Kasumi-1 (cell line): ENCODE data around the gene REPIN1.
"Not testable (repeated sequence)": the region's sequence is repeated elsewhere in the genome, so short reads cannot be mapped to it uniquely, and the experiment has no call there.

Experiments
- DNase-seq, 2 experiments: peaks; one replicate each; lab custom pipeline; 2025; lab: John Stamatoyannopoulos, UW

REPIN1 gene

DNA sequence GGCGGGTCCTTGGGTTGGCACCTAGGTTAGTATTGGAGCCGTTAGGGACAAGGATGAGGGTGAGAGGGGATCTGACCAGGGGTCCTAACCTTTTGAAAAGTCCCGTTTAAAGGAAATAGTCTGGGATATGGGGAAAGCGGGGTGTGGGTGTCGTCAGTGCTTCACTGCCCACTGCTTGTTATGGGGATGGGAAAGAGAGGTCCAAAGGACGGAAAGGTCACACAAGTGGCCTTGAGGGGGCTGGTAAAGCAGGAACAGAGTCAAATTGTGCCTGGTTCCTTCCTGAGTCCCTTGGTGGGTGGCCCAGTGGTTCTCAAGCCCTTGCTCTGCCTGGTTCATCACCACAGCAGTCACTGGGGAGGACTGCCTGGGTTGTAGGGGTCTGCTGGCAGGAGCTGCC, 7.9 kb downstream of the REPIN1 start:
- no peak for DNase-seq

- DNase-seq: peak in 1 of 2 experiments; percentile 19
These were observed 8.6 kb downstream of the REPIN1 start for GRCh38 chr7:150377196-150377595.

- no peak for DNase-seq
These were observed 9.0 kb downstream of the REPIN1 start for GRCh38 chr7:150377635-150378034.

DNA sequence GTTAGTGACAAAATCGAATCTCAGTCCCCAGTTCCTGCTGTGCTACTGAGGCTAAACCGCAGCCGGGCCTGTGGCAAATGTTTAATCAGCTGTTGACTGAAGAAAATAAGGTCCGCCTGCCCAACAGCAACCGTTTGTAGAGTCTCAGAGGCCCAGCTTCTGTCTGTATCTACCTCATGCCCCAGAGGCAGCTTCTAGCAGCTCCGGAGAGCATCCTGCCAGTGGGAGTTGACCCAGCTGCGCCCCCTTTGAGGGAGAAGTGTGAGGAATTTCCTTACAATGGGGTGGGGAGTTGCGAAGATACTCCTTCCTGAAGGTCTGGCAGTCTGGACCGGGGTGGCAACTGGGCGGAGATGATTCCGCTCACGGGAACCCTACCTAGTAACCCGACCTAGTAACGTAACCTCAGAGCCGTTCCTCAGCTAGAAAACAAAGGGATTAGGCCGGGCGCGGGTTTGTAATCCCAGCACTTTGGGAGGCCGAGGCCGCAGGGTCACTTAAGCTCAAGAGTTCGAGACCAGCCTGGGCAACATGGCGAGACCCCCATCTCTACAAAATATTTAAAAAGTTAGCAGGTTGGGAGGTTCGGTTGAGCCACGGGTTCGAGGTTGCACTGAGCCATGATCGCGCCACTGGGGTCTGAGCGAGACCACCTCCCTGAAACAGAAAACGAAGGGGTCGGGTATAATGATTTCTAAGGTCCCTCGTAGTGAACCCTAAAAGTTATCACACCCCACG, 9.7 kb downstream of the REPIN1 start:
- peak; percentile 64 to 78 for DNase-seq

DNA sequence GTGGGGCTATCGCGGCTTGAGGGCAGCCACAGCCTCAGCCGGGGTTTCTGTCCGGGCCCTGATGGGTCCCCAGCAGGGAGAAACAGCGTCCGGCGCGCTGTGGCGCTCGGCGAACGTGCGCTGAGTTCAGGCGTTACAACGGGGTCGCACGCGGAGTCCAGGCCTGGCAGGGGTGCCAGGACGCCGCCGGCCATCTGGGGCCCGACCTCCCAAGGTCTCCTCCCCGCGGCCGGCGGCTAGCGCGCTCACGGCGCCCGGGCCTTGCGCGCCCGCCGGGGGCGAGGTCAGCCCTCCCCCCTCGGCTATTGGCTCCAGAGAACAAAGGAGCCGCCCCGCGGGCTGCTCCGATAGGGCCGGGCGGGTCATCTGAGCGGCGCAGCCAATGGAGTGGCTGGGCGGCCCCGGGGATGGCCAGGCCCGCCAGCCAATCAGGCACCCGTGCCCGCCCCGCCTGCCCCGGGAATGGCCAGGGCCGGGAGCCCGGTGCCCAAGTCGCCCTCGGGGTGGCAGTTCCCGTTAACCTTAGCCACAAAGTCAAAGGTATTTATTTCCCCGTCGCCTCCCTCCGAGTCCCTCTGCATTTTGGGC, 10.3 kb downstream of the REPIN1 start, which contains the start of gene ZNF775:
Gene ZNF775, plus strand, starts transcription at position 478 of the 588 bp plus-strand sequence. CDS start 9,141 bp downstream, outside the sequence.
- peak; percentile 91 to 93 for DNase-seq

- peak; percentile 47 to 55 for DNase-seq
These were observed 11.1 kb downstream of the REPIN1 start for GRCh38 chr7:150379441-150380379.

- DNase-seq: no peak
These were observed 11.8 kb downstream of the REPIN1 start for GRCh38 chr7:150380463-150380862.

- DNase-seq: no peak
These were observed 12.5 kb downstream of the REPIN1 start for GRCh38 chr7:150381096-150381495.

GRCh38 chr7:150381785-150382122, 13.1 kb downstream of the REPIN1 start:
- no peak for DNase-seq

DNA sequence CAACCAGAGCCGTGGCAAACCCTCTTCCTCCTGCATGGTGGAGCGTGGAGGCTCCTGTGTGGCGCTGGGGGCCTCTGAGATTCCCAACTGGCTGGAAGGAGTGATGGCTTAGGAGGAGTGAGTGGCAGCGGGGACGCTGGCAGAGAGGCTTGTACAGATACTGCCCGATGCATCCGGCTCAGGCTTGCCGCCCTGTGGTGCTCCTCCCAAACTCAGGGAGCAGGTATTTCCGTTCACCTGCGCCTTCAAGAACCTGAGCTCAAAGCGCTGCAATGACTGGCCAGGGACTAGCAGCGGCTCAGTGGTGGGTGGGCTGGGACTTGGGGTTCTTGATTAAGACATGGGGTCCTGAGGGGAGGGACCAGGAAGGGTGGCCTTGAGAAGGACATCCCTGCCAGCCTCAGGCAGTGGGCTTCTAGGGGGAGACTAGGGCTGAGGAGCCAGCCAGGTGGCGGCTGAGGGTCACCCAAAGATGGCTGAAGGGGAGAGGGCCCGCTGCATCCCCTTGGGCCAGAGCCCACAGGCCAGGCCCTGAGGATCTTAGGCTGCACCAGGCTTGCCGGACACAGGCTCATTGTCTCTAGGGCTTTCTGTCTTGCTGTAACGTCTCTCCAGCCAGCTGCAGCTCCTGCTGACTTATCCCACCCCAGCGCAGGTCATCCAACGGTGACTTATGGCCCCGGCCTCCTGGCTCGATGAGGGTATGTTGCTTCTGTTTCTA, 13.7 kb downstream of the REPIN1 start:
- no peak for DNase-seq

DNA sequence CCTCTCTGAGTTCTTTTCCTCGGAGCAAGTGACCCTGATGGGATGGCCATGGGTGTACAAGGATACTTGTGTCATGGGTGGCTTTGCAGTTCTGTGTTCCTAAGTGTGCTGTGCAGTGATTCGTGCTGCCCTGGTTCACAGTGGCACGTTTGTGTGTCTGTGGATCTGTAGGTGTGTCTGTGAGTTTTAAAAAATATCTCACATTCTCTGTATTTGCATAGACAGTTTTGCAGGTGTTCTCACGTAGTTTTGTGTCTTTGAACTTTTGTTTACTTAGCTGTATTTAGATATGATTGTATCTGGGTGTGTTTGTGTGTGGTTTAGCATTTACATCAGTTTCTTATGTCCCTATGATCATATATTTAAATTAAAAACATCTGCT, 14.2 kb downstream of the REPIN1 start:
- no peak for DNase-seq

DNA sequence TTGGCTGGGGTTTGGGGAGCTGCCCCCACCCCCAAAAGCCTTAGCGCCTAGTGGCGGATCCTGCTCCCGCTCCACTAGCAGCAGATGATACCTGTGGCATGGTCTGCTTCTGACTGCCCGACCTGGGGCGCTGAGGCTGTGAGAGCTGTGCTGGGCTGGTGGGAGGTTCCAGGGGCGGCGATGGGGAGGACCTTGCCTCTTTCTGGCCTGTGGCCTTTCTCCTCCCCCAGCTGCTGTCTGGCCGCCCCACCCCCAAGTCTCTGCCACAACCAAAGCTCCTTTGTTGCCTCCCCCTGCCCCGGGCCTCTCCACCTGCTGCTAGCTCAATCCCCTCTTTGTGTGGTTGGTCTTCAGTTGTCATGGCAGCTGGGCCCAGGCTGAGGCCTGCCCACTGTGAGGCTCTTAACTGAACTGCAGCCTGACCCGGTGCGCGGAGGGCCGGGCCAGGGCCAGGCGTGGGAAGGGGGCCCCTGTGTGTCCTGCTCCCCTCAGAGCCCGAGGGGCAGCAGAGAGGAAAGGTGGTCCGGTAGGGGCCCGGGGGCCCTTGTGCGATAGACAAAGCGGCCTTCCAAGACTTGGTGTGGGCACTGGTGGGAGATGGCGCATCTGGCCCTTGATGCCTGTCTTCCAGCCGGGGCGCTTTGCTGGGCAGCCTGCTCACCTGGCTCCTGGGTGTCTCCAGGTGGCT, 15.2 kb downstream of the REPIN1 start:
- no peak for DNase-seq

GRCh38 chr7:150384406-150385301, 16.0 kb downstream of the REPIN1 start:
- DNase-seq: peak in 1 of 2 experiments; percentile 38

DNA sequence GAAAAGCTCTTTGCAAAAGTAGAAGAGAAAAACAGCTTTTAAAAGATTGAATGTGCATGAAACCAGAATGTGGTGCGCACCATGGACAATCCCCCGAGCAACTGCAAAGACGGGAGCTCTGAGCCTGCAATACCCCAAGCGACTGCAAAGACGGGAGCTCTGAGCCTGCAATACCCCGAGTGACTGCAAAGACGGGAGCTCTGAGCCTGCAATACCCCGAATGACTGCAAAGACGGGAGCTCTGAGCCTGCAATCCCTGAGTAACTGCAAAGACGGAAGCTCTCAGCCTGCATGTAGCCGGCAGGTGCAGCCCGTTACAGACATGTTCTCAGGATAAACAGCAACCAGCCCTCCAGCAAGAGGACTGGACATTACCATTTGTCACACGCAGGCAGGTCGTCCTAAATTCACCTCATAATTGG, 16.7 kb downstream of the REPIN1 start:
- no peak for DNase-seq

- not testable (repeated sequence) for DNase-seq
These were observed 17.3 kb downstream of the REPIN1 start for GRCh38 chr7:150385884-150386283.

- no peak for DNase-seq
These were observed 19.7 kb downstream of the REPIN1 start for GRCh38 chr7:150388306-150388705.

GRCh38 chr7:150388709-150389531, 20.3 kb downstream of the REPIN1 start:
- no peak for DNase-seq

DNA sequence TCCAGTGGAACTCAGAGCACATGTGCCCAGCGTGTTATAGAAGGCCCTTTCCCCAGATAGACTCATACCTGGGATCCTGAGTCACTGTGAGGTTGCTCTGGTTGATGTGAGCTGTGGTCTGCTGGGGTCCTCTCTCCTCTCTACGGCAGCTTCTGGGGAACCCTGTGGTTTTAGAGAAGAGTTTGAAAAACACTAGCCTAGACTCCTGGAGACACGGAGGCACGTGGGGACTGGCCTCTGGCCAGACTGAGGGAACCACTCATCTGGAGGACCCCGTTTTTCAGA, 20.9 kb downstream of the REPIN1 start:
- no peak for DNase-seq

- DNase-seq: no peak
These were observed 21.6 kb downstream of the REPIN1 start for GRCh38 chr7:150390205-150390604.

GRCh38 chr7:150393325-150393724, 24.7 kb downstream of the REPIN1 start:
- DNase-seq: no peak
